Pancreas (tissue), 10 donors: ENCODE data around the gene RFX8. TPM values are rescaled to one million over a fixed set of nuclear protein-coding genes. Genes with fewer than 3 reads are reported as not detected.
A peak's percentile ranks its signal among the peaks of the same experiment; 100 is the strongest.
"Not testable (repeated sequence)": the region's sequence is repeated elsewhere in the genome, so short reads cannot be mapped to it uniquely, and the experiment has no call there.

Experiments used
- ATAC-seq, 4 donors: fragments of 200-7000 bp; cut with Tn5 transposase; one replicate each; pipeline versions ENCODE4 v1.8.0 to v1.9.1; 2020; ENCODE audit warnings: mild to moderate bottlenecking in 4 of 4, moderate library complexity in 4 of 4
- DNase-seq, 6 donors: peaks; one replicate each; pipeline ENCODE4 v3.0.0-alpha.2; 2020
- FAIRE-seq: peaks from 2 replicates; lab custom pipeline; 2012; peaks lifted over from hg19 to GRCh38; lab: Jason Lieb, UNC
- H3K27ac ChIP-seq, 4 donors: fragments of 200-600 bp; sonication (generic); 1 replicate in 3 of 4; 2 replicates in 1 of 4; pipeline versions ENCODE4 v1.5.0 to v1.8.0; 2020
- H3K27me3 ChIP-seq, 4 donors: fragments of 200-600 bp; one replicate each; pipeline ENCODE4 v1.8.0; 2021
- H3K36me3 ChIP-seq, 3 donors: fragments of 200-600 bp; sonication (generic) in 1 of 3; one replicate each; pipeline versions ENCODE4 v1.5.0 to v1.8.0; 2020 to 2021
- H3K4me1 ChIP-seq, 3 donors: fragments of 200-600 bp; one replicate each; pipeline ENCODE4 v1.8.0; 2021
- H3K4me3 ChIP-seq, 4 donors: fragments of 200-600 bp; sonication (generic) in 2 of 4; one replicate each; pipeline versions ENCODE4 v1.5.0 to v1.8.0; 2020 to 2021
- H3K9me3 ChIP-seq, 4 donors: fragments of 200-600 bp; one replicate each; pipeline ENCODE4 v1.8.0; 2021
- CTCF ChIP-seq, 4 donors: fragments of 200-600 bp; sonication (generic) in 3 of 4; IDR thresholded peaks; one replicate each; pipeline versions ENCODE4 v1.5.0 to v1.8.0; 2021; ENCODE audit warnings: antibody characterized with exemption in 4 of 4
- WGBS, 2 donors: extraction: QIAGEN DNeasy Blood & Tissue Kit; methylation state at CpG; one replicate each; pipeline ENCODE4 v1.1.7; 2013; 5-methylcytosine and 5-hydroxymethylcytosine counted together
- intact Hi-C, 3 donors: fragments of 100-400 bp; cut with DNase I; formaldehyde crosslinking; loops; one replicate each; pipeline versions ENCODE4 v1.11.1 to v1.14.2; 2022
- polyA plus RNA-seq, 2 donors: library from polyadenylated mRNA; stranded (reverse); fragments of 200-250 nt; gene quantifications; one replicate each; pipeline ENCODE4 v1.2.3, GENCODE V29; 2013
- total RNA-seq, 6 donors: library from RNA; stranded (reverse); fragmentation: NEBNext Ultra II Directional in 4 of 6; extraction: Animal tissue kit (Norgen Biotek cat#: 25700) in 4 of 6; gene quantifications; one replicate each; pipeline versions ENCODE4 v1.2.1 to v1.2.4, GENCODE V29; 2021 to 2023
- donor health status: healthy with polysubstance abuse.
- donor health status: DM: no; HTN: no; CAD: no; lungs with moderate emphysema.
- donor health status: DM: no; HTN: no; CAD: no.
- donor health status: control.
- donor health status: control.
- donor health status: Bipolar disorder and iron deficiency.
- donor health status: DM: yes; HTN: yes; CAD: no.
- donor health status: DM: no; HTN: no; CAD: no.
- donor health status: DM: no; HTN: no; CAD: no.
- donor health status: DM: yes; HTN: yes; CAD: no.

Gene RFX8
- total and polyA plus RNA-seq, 8 donors, result 0.15 to 0.52 (median 0.34) TPM; not detected in 4

GRCh38 chr2:101466426-101466825 lies 8.5 kb downstream of the RFX8 start:
- Histone ChIP-seq H3K4me1 (peaks cover 0 to 3% (median 0%) of the 10 kb centered on the region in 3 donors), H3K27me3 (peaks cover 0 to 3% (median 0%) of the 10 kb centered on the region in 4 donors), H3K36me3 (no peaks in the 10 kb centered on the region), H3K9me3 (no peaks in the 10 kb centered on the region), H3K27ac (no peak overlapping the region), H3K4me3 (no peak overlapping the region)
- no peak for TF ChIP-seq CTCF (IDR thresholded peaks at IDR 0.05)
- intact Hi-C loops, result no loop called here
- ATAC-seq (no peak), DNase-seq (no peak), FAIRE-seq (no peak)
- WGBS, 2 donors, result 81 to 88% methylated on average over 3 of the region's 3 CpGs

GRCh38 chr2:101464841-101465240 lies 10.1 kb downstream of the RFX8 start:
- ATAC-seq, result peak in 1 of 4 donors; percentile 27

GRCh38 chr2:101463911-101464641 lies 10.8 kb downstream of the RFX8 start:
- ATAC-seq, result no peak

More at GRCh38 chr2:101464841-101465240, 10.1 kb downstream of the RFX8 start:
- Histone ChIP-seq H3K9me3 (no peaks in the 10 kb centered on the region), H3K27me3 (peaks cover 0 to 3% (median 0%) of the 10 kb centered on the region in 4 donors), H3K4me3 (no peak overlapping the region), H3K36me3 (no peaks in the 10 kb centered on the region), H3K4me1 (peaks cover 0 to 3% (median 0%) of the 10 kb centered on the region in 3 donors), H3K27ac (no peak overlapping the region)
- 69 to 76% methylated on average over 1 of the region's 1 CpG for WGBS, 2 donors
- intact Hi-C loops, result no loop called here
- no peak for FAIRE-seq
- DNase-seq, result no peak
- no peak for TF ChIP-seq CTCF (IDR thresholded peaks at IDR 0.05)

GRCh38 chr2:101463421-101463820 lies 11.5 kb downstream of the RFX8 start:
- ATAC-seq, result no peak
- TF ChIP-seq CTCF (IDR thresholded peaks at IDR 0.05), result no peak

More at GRCh38 chr2:101463911-101464641, 10.8 kb downstream of the RFX8 start:
- Histone ChIP-seq H3K9me3 (no peaks in the 10 kb centered on the region), H3K27ac (no peak overlapping the region), H3K4me3 (no peak overlapping the region), H3K4me1 (peaks cover 0 to 3% (median 0%) of the 10 kb centered on the region in 3 donors), H3K36me3 (no peaks in the 10 kb centered on the region), H3K27me3 (peaks cover 0 to 3% (median 0%) of the 10 kb centered on the region in 4 donors)
- DNase-seq, result no peak
- TF ChIP-seq CTCF (IDR thresholded peaks at IDR 0.05), result no peak
- 56 to 57% methylated on average over 11 of the region's 11 CpGs for WGBS, 2 donors
- intact Hi-C loops, result no loop called here
- no peak for FAIRE-seq

GRCh38 chr2:101461381-101461780 lies 13.5 kb downstream of the RFX8 start:
- intact Hi-C loops, result no loop called here
- Histone ChIP-seq H3K27ac (no peak overlapping the region), H3K36me3 (no peaks in the 10 kb centered on the region), H3K9me3 (no peaks in the 10 kb centered on the region), H3K4me1 (peaks cover 0 to 3% (median 0%) of the 10 kb centered on the region in 3 donors), H3K27me3 (peaks cover 0 to 3% (median 0%) of the 10 kb centered on the region in 4 donors), H3K4me3 (no peak overlapping the region)
- FAIRE-seq (no peak), DNase-seq (no peak), ATAC-seq (no peak)
- 69 to 75% methylated on average over 2 of the region's 2 CpGs for WGBS, 2 donors
- no peak for TF ChIP-seq CTCF (IDR thresholded peaks at IDR 0.05)

More at GRCh38 chr2:101463421-101463820, 11.5 kb downstream of the RFX8 start:
- FAIRE-seq (no peak), DNase-seq (no peak)
- Histone ChIP-seq H3K4me1 (peaks cover 0 to 3% (median 0%) of the 10 kb centered on the region in 3 donors), H3K9me3 (no peaks in the 10 kb centered on the region), H3K27me3 (peaks cover 0 to 3% (median 0%) of the 10 kb centered on the region in 4 donors), H3K27ac (no peak overlapping the region), H3K36me3 (no peaks in the 10 kb centered on the region), H3K4me3 (no peak overlapping the region)
- intact Hi-C loops, result no loop called here
- WGBS, 2 donors, result 87 to 92% methylated on average over 8 of the region's 8 CpGs

- H3K9me3 ChIP-seq, H3K4me1 ChIP-seq, FAIRE-seq, H3K27me3 ChIP-seq, H3K36me3 ChIP-seq, intact Hi-C loops, H3K27ac ChIP-seq, DNase-seq, H3K4me3 ChIP-seq, ATAC-seq: not testable (repeated sequence)
- 78 to 97% methylated on average over 3 of the region's 3 CpGs for WGBS, 2 donors
Measured at GRCh38 chr2:101454408-101454807, 20.5 kb downstream of the RFX8 start.
